Gastrocnemius medialis (tissue), 4 donors: ENCODE results near the gene GGT6.

Experiments used
- CTCF ChIP-seq, 5 experiments: fragments of 450-650 bp in 3 of 5; fragments of 200-600 bp in 2 of 5; sonication (generic) in 2 of 5; IDR thresholded peaks in 4 of 5; conservative IDR thresholded peaks in 1 of 5; 1 replicate in 4 of 5; 2 replicates in 1 of 5; pipeline ENCODE4 v1.5.1; 2016 to 2019; ENCODE audit warnings: antibody characterized with exemption in 5 of 5, mild to moderate bottlenecking in 3 of 5, moderate library complexity in 3 of 5
- POLR2A ChIP-seq, 2 donors: fragments of 450-650 bp; IDR thresholded peaks; one replicate each; pipeline ENCODE4 v1.6.1; 2017; ENCODE audit warnings: antibody characterized with exemption in 2 of 2, mild to moderate bottlenecking in 2 of 2, moderate library complexity in 2 of 2

- TF ChIP-seq POLR2A (IDR thresholded peaks at IDR 0.05) (no peak), CTCF (IDR thresholded peaks at IDR 0.05 in 4 of 5, conservative IDR thresholded peaks at IDR 0.05 in 1 of 5) (no peak)
These were observed 19.6 kb downstream of the GGT6 start for GRCh38 chr17:4540687-4541327.
